Left renal pelvis (tissue), 4 donors: ENCODE results near the gene BMS1. TPM values are rescaled to one million over a fixed set of nuclear protein-coding genes. Genes with fewer than 3 reads are reported as not detected.
"Not testable (repeated sequence)": the region's sequence is repeated elsewhere in the genome, so short reads cannot be mapped to it uniquely, and the experiment has no call there.

ENCODE experiments used
- DNase-seq, 4 donors: peaks; one replicate each; pipeline ENCODE4 v3.0.0-alpha.2; 2013; ENCODE audit warnings: low read depth in 4 of 4, low spot score in 3 of 4
- polyA plus RNA-seq, 4 donors: library from polyadenylated mRNA; unstranded; fragments of 120-200 nt; gene quantifications; one replicate each; pipeline ENCODE4 v1.2.1, GENCODE V29; 2013; ENCODE audit not compliant: insufficient read length in 4 of 4

The BMS1 gene
- 10 to 100 TPM; 18.3 to 26.1 (median 23.4) TPM for polyA plus RNA-seq

- DNase-seq, result peak; percentile 88 to 92 (median 90)
Measured at GRCh38 chr10:42782446-42783180, at the start of gene BMS1. TSS of gene BMS1 (plus strand) at chr10:42782795. CDS start at chr10:42784395, 1,600 bp downstream.

GRCh38 chr10:42734536-42734935, 48.1 kb upstream of the BMS1 start:
- DNase-seq, result no peak

- DNase-seq, result no peak
Measured at GRCh38 chr10:42738679-42739078, 43.9 kb upstream of the BMS1 start.

GRCh38 chr10:42741536-42741935, 41.1 kb upstream of the BMS1 start:
- not testable (repeated sequence) for DNase-seq

- no peak for DNase-seq
Measured at GRCh38 chr10:42743697-42744096, 38.9 kb upstream of the BMS1 start.

- no peak for DNase-seq
Measured at GRCh38 chr10:42744134-42744701, 38.4 kb upstream of the BMS1 start.

GRCh38 chr10:42753126-42753506, 29.5 kb upstream of the BMS1 start:
- DNase-seq, result peak in 3 of 4 donors; percentile 33 to 54 (median 36)

GRCh38 chr10:42753507-42754154, 29.0 kb upstream of the BMS1 start:
- DNase-seq, result no peak

GRCh38 chr10:42754155-42755027, 28.2 kb upstream of the BMS1 start:
- DNase-seq, result peak in 2 of 4 donors; percentile 10 to 12

- no peak for DNase-seq
Measured at GRCh38 chr10:42755028-42755451, 27.6 kb upstream of the BMS1 start.

GRCh38 chr10:42755556-42756093, 27.0 kb upstream of the BMS1 start:
- DNase-seq, result no peak

GRCh38 chr10:42767906-42768305, 14.7 kb upstream of the BMS1 start:
- DNase-seq, result no peak

GRCh38 chr10:42768581-42769152, 13.9 kb upstream of the BMS1 start:
- DNase-seq, result no peak

- DNase-seq, result no peak
Measured at GRCh38 chr10:42769173-42769572, 13.4 kb upstream of the BMS1 start.

- no peak for DNase-seq
Measured at GRCh38 chr10:42769673-42770072, 12.9 kb upstream of the BMS1 start.

GRCh38 chr10:42776681-42777080, 5.9 kb upstream of the BMS1 start:
- DNase-seq, result no peak

- DNase-seq, result no peak
Measured at GRCh38 chr10:42780456-42780855, 2.1 kb upstream of the BMS1 start.

- peak in 2 of 4 donors; percentile 2 to 6 for DNase-seq
Measured at GRCh38 chr10:42781893-42782445, 626 bp upstream of the BMS1 start.

- DNase-seq, result peak in 1 of 4 donors; percentile 1
Measured at GRCh38 chr10:42783181-42783549, 570 bp downstream of the BMS1 start.

GRCh38 chr10:42785759-42786158, 3.2 kb downstream of the BMS1 start:
- no peak for DNase-seq
